HG03280 (cell line): Measurements from ENCODE around the gene TMEM236.

Source experiments
- ATAC-seq: cut with Tn5 transposase; IDR thresholded peaks from one replicate; pipeline ENCODE4 v1.9.1; 2021; ENCODE audit warnings: mild to moderate bottlenecking, moderate library complexity; ENCODE audit not compliant: unreplicated experiment

TMEM236 gene

DNA sequence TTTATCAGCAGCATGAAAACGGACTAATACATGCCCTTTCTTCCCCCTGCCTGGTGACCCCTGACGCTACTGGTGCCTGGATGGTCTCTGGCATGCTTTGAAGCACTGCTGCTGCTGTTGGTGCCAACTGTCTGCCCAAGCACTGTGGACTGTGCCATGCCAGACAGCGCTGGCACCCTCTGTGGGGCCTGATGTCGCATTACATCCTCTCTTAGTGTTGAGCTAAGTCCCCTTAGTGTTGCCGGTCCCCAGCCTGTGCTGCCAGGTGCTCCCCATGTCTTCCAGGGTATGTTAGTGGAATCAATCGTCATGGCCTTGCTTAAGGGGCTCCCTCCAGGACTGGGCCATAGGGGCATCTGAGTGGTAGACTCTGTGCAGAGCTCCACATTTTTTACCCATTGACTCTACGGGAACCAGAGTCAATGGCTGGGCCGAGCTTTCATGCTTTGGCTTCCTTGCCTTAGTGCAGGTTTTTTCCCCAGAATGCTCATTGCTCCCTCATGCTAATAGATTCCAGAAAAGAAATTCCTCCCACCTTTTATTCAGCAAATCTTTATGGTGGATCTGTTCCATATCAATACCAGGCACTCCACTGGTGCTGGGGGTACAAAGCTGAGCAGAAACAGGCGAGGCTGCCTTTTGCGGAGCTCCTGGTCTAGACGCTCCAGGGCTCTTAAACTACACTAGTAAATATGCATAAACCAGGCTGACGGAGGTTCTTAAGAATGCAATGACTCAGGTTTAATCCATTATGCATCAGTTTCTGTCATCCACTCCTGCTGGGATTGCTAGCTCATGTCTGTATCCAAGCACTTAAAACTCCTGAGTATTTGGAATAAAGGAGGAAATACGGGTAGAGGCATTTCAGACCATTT is 35.3 kb downstream of the TMEM236 start:
- no peak for ATAC-seq

DNA sequence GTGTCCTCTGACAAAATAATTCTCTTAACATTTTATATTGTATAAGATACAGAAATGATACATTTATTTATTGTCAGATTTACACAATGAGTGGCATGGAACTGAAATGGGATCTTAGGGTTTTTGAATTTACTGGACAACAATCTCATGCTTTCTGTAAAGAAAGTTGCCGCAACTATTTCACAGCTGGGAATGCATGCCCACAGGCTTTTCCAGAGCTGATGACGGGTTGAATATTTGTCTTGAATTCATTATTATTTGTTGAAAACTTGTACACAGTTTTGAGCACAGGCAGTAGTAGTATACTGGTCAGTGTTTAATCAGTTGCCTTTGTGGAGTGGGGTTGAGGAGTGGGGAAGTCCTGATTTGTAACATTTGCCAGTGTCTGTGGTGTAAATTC is 36.6 kb downstream of the TMEM236 start:
- ATAC-seq, result no peak

DNA sequence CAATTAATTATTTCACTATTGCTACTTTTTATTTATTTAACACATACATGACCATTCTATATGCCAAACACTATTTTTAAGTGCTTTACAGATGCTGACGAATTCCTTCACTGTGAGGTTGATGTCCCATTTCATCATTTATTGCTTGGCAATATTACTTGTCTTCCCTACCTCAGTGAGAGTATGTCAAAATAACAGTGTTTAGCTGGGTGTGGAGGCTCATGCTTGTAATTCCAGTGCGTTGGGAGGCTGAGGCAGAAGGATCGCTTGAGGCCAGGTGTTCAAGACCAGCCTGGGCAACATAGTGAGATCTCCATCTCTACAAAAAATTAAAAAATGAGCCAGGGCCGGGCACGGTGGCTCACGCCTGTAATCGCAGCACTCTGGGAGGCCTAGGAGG is 37.4 kb downstream of the TMEM236 start:
- no peak for ATAC-seq

DNA sequence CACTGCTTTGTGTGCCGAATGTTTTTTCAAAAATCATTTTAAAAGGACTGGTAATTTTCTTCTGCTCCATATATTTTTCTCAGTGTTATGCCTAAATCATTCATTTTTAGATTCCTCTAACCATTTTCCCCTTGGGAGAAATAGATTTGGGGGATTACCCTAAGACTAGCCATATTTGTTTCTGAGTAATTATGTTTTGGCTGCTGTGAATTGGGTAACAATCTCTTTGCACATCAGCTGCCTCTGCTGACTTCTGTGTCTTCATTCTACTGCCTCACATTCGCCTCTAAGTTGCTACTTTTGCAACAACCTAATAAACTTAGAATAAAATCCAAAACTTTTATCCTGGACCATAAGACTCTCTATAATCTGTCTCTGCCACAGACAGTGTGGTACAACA is 38.6 kb downstream of the TMEM236 start:
- no peak for ATAC-seq

DNA sequence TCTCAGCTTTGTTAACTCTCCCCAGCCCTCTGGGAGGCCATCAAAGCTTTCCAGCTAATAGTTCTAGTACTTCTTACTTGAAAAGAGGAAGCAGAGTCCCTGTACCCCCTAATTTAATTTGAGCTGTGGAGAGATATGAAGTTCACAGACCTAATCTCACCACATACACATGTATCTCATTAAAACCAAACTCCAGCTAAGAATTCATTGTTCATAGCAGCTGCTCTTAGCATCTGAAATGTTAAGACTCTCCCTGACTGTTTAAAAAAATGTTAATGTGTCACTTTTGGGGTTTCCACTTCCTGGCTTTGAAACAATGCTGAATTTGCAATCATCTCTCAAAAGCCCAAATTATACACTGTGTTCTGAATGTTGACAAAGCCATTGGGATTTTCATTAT is 41.0 kb downstream of the TMEM236 start:
- no peak for ATAC-seq

DNA sequence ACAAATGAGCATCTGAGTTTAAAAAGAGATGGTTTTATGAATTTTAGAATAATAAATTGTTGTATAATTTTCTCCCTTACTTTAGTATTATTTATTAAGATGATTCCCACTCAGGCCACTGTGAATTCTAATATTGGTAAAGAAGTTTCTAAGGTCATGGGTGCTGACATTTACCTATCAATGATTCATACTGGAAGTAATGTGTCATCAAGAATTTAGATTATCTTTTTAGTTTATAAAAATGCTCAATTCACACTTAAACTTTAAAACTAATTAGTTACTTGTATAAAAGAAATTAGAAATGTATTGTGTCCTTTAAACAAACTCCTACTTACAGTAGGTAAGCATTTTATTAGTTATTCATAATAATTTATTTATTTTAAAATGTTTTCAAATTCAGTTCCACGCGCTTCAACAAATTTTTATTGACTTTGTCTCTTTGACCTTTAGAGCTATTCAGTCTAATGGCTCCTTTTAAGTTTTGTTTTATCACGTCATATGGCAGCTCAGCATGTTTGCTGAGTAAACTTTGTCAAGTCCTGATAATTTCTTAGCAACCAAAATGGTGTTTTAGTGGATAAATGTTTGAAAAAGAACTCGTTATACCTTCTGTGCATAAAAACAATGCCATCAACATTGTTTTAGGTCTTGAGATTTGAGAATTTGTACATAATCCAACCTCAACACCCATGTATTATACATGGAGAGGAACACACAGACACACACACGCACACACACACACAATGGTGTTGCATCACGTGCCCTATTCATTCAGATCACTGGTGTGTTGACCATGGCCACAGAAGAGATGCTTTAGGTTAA is 42.0 kb downstream of the TMEM236 start:
- ATAC-seq, result no peak

DNA sequence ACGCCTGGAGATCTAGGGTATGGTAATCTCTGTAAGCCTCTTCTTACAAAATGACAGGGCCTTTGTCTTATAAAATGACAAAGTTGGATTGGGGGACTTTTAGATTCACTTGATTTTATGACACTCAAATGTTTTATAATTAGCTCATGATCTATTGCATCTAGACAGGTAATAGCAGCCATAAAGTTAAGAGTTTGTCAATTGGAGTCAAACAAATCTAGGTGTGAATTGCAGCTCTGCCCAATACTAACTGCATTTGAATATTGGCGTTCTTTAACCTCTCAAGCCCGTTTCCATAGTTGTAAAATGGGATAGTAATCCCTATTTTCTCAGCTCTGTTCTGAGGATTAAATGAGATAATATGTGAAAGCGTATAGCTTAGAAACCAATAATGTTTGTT is 43.1 kb downstream of the TMEM236 start:
- no peak for ATAC-seq

DNA sequence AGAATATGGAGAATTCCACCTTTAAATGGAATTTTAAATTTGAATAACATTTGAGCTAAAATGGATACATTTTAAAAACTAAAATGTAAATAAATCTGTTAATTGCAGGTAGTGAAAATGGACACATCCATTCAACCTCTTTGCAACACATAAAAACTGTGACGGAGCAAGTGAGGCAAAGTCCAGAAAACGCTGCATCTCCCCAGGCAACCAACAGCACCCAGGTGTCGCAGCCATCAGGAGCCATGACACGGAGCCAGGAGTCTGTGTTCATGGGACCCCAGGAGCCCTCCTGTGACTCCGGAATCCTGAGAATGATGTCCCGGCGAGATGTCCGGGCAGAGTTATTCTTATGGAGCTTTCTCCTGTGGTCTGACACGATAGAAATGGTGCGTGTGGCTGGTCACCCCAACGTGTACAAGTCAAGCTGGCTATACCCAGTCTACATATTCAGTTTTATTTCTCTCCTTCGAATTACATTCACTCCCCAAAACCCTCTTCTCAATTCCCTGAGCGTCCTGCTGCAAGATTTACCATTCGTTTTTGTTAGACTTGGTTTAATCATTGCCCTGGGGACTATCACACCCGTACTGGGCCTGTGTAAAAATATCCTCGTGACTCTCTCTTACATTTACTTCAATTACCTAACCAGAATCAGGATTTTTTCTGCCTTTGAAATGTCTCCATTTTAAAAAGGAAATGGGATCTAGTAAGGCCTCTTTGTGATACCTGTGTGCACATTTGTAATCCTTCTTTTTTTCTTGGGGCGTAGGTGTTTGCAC is 44.0 kb downstream of the TMEM236 start:
- no peak for ATAC-seq

DNA sequence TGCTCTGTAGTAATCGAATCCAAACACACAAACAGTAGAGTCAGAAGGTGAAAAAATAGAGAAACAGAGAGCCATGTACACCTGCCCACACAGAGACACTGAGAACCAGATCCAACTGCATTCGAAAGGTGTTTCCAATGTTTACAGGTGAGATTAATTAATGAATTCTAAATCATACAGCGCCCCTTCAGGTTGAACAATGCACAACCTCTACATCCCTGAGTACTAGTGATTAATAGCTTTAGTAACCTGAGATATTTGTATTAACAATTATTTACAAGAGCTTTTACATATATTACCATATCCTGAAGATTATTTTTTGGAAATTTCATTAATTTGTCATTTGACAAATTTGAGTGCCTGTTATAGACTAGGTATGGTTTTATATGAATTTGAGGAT is 49.5 kb downstream of the TMEM236 start:
- no peak for ATAC-seq

DNA sequence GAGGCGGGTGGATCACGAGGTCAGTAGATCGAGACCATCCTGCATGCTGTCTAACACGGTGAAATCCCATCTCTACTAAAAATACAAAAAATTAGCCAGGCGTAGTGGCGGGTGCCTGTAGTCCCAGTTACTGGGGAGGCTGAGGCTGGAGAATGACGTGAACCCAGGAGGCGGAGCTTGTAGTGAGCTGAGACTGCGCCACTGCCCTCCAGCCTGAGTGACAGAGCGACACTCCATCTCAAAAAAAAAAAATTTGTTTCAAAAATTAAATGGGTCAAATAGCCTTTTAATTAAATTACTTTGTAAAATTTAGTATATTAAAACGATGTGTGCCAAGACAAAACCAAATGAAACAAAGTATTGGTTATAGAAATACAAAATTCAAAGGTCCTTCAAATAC is 50.3 kb downstream of the TMEM236 start:
- no peak for ATAC-seq

DNA sequence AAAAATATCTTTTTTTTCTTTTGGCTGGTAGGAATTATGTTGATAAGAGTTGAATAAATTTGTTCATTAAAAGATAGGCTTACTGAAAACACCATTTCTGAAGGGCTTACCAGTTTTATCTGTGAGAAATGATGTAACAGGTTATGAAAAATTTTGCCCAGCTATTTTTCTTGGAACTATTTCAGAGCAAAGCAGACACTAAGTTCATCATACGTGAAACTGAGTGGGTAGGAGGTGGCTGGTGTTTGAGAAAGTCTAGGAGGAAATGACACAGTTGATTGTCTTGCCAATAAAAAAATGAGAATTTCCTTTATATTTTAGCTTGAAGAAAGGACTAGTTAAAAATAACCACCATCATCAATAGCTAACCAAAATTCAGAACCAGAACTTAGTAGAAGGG is 51.0 kb downstream of the TMEM236 start:
- no peak for ATAC-seq

DNA sequence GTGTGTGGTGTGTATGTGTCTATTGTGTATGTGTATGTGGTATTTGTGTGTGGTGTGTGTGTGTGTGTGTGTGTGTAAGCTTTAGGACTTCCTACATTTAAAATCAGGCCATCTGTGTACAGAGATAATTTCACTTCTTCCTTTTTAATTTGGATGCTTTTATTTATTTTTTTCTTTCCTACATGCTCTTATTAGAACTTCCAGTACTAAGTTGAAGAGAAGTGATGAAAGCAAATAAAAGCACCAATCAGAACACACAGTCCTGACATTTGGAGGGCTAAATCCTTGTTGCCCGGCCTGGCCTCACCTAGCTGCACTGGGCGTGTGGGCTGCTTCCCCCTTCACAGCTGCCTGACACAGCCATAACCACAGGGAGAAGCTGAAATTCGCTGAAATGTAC is 53.3 kb downstream of the TMEM236 start:
- ATAC-seq, result no peak

DNA sequence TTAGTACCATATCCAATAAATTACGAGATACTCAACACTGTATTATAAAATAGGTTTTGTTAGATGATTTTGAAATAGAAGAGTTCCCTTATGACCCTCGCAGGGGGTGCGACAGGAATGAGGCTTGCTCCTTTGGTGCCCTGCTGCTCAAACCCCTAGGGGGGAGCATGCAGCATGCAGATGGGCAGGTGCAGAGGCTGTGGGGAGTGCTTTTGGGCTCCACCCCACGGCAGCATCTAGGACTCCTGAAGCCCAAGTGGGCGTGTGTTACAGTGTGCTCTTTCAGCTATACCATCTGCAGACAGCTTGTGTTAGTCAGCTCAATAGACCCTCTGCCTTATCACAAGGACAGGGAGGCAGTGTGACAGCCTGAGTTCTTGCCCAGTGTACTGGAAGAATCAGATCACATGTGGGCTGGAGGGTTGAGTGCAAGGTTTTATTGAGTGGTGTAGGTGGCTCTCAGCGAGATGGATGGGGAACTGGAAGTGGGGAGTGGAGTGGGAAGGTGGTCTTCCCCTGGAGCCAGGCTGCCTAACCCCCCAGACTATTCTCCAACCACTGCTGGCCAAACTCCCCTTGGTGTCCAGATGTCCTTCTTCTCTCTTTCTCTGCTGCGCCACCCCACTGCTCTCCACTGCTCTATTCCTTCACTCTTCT is 54.0 kb downstream of the TMEM236 start:
- peak; percentile 68 for ATAC-seq

DNA sequence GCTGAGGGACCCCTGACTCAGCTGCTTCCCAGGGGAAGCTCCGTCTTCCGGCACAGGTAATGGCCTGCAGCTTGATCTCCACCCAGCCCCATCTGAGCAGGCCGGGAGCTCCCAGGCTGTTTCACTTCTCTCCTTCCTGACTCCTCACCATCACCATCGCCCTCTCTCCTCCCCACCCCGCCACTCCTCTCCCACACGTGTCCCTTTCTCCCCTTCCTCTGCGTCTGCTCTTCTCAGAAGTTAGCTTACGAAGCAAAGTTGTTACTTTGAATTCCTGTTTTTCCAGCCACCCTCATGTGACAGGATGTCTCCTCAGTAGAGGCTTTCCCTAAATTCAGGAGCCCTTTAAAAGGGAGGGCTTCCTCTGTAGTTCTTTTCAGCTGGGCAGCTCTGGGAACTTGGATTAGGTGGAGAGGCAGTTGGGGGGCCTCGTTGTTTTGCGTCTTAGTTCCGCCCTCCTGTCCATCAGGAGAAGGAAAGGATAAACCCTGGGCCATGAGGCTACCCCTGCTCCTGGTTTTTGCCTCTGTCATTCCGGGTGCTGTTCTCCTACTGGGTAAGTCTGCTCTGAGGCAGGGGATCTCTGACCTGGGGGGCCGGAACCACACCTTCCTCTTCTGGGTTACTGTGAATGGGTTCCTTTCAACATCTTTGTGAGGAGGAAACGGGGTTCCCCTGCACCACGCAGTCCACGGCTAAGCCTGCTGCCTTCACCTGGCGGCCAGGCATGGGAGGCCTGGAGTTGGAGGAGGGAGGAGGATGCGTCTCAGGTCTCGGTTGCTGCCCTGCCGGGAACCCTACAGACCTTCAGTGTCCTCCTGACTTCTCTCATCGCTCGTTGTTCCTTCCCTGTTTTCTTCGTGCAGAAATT is 57.2 kb downstream of the TMEM236 start, which contains the start of gene MRC1:
MRC1 (plus strand) TSS at position 378 of the 871 bp plus-strand sequence; CDS start at position 496, 118 bp downstream.
- no peak for ATAC-seq

DNA sequence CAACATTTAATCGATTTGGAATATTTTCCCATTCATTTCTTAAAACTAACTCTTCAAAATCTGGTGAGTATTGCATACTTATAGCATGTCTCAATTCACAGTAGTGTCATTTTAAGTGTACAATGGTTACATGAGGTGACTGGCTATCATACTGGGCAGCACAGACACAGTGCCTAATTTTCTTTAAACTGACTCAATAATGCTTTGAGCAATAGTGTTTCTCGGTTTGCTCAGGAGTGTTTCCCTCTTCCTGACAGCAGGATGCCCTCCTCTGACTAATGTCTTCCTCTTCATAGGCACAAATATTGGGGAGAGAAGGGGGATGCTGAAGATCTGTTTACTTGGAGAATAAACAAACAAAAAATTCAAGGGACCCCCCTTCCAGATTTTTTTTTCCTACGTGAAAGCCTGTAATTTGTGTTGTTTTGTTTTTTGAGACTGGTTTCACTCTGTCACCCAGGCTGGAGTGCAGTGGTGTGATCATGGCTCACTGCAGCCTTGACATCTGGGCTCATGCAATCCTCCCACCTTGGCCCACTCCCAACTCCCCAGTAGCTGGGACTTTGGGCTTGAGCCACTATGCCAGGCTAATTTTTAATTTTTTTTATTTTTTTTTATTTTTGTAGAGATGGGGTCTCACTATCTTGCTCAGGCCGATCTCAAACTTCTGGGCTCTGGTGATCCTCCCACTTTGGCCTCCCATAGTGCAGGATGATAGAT is 59.3 kb downstream of the TMEM236 start:
- no peak for ATAC-seq

DNA sequence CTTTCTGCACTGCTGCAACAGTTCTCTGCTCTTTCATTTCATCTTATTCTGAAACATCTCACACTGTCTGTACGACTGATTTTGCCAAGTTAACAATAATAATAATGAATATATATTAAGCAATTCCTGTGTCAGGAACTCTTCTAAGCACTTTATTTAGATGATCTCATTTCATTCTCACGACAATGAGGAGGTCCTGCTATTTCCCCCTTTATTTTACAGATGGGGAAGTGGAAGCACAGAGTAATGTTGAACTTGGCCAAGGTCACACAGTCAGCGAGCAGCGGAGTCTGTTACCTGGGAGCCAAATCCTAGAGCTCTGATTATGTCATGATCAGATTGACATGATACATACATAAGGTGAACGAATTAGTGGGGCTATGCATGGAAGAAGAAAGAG is 63.0 kb downstream of the TMEM236 start:
- ATAC-seq, result no peak

DNA sequence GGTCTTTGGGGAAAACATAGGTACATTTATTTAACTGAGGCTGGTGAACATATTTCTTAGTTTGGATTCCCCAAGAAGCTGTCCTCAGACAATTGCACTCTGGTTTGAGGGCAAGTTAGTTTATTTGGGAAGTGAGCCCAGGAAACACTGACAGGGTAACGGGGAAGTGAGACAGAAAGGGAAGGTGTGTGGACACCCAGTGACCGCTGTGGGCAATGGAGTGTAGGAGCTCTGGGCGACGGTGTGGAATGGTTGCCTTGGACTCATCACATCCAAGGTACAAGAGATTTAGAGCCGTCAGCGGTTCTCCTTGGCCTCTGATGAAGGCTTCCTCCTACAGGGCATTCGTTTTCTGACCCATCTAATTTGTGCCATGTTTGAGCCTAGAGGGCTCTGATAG is 64.2 kb downstream of the TMEM236 start:
- no peak for ATAC-seq

DNA sequence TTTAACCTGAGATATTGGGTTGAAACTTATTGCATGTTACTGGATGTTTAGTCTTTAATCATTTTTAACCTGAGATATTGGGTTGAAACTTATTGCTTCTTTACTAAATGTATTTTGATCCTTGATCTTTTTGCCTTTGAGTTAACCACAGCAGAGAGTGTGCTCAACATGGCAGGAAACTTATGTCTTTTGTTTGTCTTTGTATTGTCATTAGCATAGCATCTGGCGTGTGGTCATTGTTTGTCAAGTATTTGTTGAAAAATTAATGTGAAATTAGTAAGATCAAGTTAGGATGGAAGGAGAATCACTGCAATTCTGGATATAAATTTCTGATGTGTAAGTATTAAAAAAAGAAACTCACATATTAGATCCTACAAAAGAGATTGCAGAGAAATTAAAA is 65.3 kb downstream of the TMEM236 start:
- ATAC-seq, result no peak

DNA sequence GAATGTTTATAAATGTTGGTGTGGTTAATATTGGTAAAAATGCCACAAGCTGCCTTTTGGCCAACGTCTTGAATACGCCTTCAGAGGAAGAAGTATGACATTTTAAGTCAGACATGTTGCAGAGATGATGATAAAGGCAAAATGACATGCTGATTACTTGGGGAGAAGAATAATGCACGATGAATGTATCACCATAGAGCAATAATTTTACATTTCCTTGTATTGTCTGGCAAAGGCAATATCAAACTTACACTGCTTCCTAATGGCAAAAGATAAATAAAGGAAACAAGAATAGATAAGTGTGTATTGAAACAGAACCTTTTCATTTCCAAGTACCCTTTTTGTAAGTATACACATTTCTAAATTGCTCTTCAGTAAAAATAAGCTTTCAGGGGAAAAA is 65.8 kb downstream of the TMEM236 start:
- no peak for ATAC-seq
